ENCODE results near the gene KCNN3.

DNA sequence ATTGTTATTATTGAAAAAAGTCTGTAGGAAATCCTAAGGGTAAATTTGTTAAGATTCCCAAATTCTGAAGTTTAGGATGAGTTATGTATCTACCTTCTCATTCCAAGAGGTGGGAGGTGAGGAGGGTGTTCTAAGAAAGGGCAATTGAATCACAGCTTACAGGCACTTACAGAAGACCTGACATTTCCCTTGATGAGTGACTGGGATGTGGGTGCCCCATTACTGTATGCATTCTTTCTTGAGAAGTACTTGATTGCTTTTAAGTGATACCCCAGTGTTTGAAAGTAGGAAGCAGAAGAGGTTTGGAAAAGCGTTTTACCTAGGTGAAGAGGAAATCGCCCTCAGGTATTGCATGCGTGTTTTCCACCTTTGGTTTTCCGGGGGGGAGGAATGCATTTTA lies 175.1 kb downstream of the KCNN3 start:
- no peak for TF ChIP-seq POLR2A (IDR thresholded peaks at IDR 0.05)
- TF ChIP-seq, protein P1, sequence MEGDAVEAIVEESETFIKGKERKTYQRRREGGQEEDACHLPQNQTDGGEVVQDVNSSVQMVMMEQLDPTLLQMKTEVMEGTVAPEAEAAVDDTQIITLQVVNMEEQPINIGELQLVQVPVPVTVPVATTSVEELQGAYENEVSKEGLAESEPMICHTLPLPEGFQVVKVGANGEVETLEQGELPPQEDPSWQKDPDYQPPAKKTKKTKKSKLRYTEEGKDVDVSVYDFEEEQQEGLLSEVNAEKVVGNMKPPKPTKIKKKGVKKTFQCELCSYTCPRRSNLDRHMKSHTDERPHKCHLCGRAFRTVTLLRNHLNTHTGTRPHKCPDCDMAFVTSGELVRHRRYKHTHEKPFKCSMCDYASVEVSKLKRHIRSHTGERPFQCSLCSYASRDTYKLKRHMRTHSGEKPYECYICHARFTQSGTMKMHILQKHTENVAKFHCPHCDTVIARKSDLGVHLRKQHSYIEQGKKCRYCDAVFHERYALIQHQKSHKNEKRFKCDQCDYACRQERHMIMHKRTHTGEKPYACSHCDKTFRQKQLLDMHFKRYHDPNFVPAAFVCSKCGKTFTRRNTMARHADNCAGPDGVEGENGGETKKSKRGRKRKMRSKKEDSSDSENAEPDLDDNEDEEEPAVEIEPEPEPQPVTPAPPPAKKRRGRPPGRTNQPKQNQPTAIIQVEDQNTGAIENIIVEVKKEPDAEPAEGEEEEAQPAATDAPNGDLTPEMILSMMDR (IDR thresholded peaks at IDR 0.05 in 8 of 11, conservative IDR thresholded peaks at IDR 0.05 in 3 of 11): no peak
- no peak for TF ChIP-seq POLR2AphosphoS5 (IDR thresholded peaks at IDR 0.05)
